HEK293T (cell line): ENCODE data around the gene ATF7.

Source experiments
- BHLHE40 ChIP-seq: fragments of 450-650 bp; IDR thresholded peaks from 2 replicates; pipeline ENCODE4 v1.6.1; 2016; ENCODE audit warnings: mild to moderate bottlenecking, moderate library complexity, borderline replicate concordance
- FOXA1 ChIP-seq: fragments of 450-650 bp; IDR thresholded peaks from 2 replicates; pipeline ENCODE4 v1.6.1; 2016; ENCODE audit warnings: mild to moderate bottlenecking
- FOXK2 ChIP-seq: fragments of 450-650 bp; IDR thresholded peaks from 2 replicates; pipeline ENCODE4 v1.6.1; 2016; ENCODE audit warnings: mild to moderate bottlenecking
- FOXM1 ChIP-seq: fragments of 450-650 bp; IDR thresholded peaks from 2 replicates; pipeline ENCODE4 v1.6.1; 2017; ENCODE audit warnings: mild to moderate bottlenecking, borderline replicate concordance
- HDGF ChIP-seq: fragments of 450-650 bp; IDR thresholded peaks from 2 replicates; pipeline ENCODE4 v1.6.1; 2017; ENCODE audit warnings: antibody characterized with exemption, borderline replicate concordance
- L3MBTL2 ChIP-seq: fragments of 450-650 bp; conservative IDR thresholded peaks from 2 replicates; pipeline ENCODE4 v1.6.1; 2016; ENCODE audit warnings: mild to moderate bottlenecking
- PKNOX1 ChIP-seq: fragments of 450-650 bp; IDR thresholded peaks from 2 replicates; pipeline ENCODE4 v1.6.1; 2016
- SP1 ChIP-seq: fragments of 450-650 bp; IDR thresholded peaks from 2 replicates; pipeline ENCODE4 v1.6.1; 2017
- TARDBP ChIP-seq: fragments of 450-650 bp; IDR thresholded peaks from 2 replicates; pipeline ENCODE4 v1.6.1; 2016
- ZNF384 ChIP-seq: fragments of 450-650 bp; IDR thresholded peaks from 2 replicates; pipeline ENCODE4 v1.6.1; 2016

GRCh38 chr12:53533471-53533870 lies 92.7 kb downstream of the ATF7 start:
- TF ChIP-seq BHLHE40: no peak
- no peak for TF ChIP-seq TARDBP
- TF ChIP-seq SP1: no peak
- TF ChIP-seq ZNF384: no peak
- no peak for TF ChIP-seq PKNOX1
- no peak for TF ChIP-seq FOXK2
- TF ChIP-seq FOXA1: no peak
- TF ChIP-seq L3MBTL2: no peak
- no peak for TF ChIP-seq FOXM1
- TF ChIP-seq HDGF: no peak
